HG03521 (cell line): ENCODE measurements around the gene ST6GALNAC3.
A peak's percentile ranks its signal among the peaks of the same experiment; 100 is the strongest.
"Not testable (repeated sequence)": the region's sequence is repeated elsewhere in the genome, so short reads cannot be mapped to it uniquely, and the experiment has no call there.

Experiments
- ATAC-seq: cut with Tn5 transposase; IDR thresholded peaks from one replicate; pipeline ENCODE4 v1.9.1; 2021; ENCODE audit warnings: mild to moderate bottlenecking, moderate library complexity; ENCODE audit not compliant: unreplicated experiment

ST6GALNAC3 gene

GRCh38 chr1:76613886-76614285, 539.3 kb downstream of the ST6GALNAC3 start:
- no peak for ATAC-seq

DNA sequence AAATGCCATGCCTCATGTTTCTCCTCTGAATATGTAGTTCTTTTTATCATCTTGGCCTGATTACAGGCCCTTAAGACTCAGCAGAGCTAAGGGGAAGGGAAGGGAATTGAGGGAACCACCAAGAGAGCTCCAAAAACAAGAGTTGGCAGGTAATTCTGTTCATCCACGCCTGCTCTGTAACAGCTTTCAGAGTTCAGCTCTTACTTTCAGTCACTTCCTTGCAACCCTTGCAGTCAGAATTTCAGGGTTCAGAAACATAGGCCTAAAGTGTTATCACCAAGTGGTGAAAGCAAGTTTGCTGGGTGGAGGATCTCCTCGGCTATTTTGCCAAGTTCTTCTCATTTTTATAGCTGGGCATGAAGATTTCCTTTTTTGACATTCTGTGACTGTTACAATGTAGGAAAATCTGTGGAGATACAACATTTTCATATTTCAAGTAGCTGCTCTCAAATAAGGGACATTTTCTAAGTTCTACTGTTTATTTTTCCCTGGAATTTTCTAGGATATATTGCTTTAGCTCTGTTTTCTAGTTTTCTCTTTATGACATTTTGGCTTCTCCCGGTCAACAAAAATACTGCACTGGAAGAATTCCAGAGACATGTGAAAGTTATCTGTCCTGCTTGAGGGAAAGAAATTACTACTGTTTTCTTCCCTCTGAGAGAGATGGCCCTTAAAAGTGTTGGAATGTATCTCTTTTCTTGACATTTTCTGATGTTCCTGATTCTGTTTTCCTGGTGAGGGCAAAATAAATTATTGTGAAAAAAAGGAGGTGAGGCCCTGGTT, 540.9 kb downstream of the ST6GALNAC3 start:
- ATAC-seq, result no peak

DNA sequence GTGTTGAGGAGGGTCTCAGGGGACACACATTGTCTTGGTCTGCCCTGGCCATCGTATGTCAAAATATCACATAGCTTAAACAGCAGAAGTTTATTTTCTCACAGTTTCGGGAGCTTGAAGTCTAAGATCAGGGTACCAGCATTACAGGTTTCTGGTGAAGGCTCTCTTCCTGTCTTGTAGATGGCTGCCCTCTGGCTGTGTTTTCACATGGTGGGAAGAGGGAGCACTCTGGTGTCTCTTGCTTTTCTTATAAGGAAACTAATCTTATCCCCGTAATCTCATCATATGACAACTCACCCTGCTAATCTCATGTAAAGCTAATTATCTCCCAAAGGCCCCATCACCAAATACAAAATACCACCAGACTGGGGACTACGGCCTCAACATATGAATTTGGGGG, 545.8 kb downstream of the ST6GALNAC3 start:
- ATAC-seq, result no peak

DNA sequence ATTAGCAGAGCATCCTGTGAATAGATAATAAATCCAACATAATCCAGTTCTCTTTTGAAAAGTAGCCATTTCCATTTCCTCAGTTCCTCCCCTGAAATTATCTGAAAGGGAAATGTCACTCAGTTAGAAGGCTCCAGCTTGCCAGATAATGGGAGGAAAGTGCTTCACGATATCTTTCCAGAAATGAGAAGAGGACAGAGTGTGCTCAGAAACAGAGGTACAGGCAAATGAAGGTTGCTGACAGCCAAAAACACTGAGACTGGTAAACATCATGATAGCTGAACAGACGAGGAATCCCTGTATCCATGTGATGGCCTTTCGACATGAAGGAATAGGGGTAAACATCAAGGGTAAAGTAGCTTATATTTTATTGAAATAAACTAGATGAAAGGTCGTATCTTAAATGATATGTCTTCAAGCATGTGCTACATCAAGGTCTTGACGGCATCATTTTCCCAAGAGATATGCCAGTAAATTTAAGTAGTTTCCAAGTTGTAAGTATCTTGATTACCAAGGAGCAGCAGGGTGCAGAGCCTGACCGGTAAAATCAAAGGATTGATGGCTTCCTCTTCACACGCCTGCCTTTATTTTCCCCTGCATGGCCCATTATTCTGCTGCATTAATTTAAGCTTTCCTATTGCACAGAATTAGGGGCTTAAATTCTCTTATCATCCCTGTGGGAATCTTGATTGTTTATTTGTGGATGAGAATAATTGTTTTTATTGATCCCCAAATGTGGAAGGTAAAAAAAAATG, 548.4 kb downstream of the ST6GALNAC3 start:
- ATAC-seq, result no peak

DNA sequence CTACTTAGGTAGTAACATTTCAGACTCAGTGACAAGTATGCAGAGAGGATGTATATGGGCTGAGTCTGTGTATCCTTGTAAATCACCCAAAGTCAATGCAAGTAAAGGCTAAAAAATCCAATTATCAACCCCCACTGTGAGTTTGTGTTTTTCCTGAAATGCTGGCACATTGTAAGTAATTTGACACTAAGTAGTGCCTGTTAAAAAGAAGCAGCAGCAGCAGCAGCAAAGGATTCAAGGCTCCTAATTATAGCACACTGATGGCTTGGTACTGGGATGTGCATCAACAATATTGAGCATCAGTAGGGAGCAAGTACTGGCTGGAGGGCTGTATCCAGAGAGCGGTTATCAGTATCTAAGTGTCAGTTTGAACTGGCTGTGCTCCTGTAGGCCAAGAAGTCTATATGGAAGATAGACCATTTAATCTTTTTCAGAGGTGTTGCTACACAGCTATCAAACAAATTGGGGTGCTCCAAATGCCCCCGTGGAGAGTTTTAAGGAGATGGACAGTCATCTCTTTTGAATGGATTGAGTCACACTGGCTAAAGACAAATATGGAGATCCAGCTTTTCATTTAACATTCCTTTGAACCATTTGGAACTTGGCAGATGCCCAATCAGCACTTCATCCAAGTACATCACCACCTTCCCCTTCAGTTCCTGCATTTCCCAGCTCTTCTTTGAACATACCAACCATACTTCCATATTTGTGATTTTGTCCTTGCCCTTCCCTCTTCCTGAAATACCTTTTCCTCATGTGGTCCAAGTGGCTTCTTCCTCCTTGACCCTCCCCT, 551.5 kb downstream of the ST6GALNAC3 start:
- ATAC-seq, result no peak

GRCh38 chr1:76627498-76627897, 553.0 kb downstream of the ST6GALNAC3 start:
- no peak for ATAC-seq

GRCh38 chr1:76627901-76628300, 553.4 kb downstream of the ST6GALNAC3 start:
- no peak for ATAC-seq

- ATAC-seq, result no peak
Observed at GRCh38 chr1:76632136-76632535, 557.6 kb downstream of the ST6GALNAC3 start.

DNA sequence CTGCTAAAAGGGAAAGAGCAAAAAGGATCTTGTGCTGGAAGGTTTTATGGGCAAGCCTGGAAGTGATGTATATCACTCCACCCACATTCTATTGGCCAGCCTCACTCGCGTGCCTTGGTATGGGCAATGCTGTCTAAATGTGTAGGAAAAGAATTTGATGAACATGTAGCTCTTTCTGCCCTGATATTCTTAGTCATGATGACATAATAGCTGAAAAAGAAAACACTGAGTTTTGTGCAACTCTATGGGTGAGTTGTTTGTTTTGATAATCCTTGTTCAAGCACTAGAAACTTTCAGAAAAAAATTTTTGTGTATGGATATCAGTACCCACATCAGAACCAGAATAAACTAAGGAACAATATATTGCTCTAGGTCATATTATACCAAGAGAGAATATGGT, 561.2 kb downstream of the ST6GALNAC3 start:
- ATAC-seq, result no peak

GRCh38 chr1:76639181-76639580, 564.6 kb downstream of the ST6GALNAC3 start:
- no peak for ATAC-seq

GRCh38 chr1:76640092-76640491, 565.5 kb downstream of the ST6GALNAC3 start:
- no peak for ATAC-seq

DNA sequence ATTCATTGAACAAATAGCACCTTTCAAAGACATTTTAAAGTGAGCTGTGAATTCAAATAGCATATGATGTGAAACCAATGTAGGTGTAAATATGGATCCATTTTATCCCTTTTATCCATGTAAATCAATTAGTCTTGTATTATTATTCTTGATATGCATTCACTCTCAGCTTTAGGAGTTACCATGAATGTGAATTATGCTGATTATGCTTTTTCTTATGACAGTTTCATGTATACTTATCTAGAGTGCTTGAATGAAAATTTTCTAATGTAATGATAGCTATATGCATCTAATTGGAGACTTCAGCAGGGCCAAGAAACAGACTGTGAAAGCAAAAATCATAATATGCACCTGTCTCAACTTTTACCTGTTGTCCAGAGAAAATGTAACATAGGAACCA, 566.2 kb downstream of the ST6GALNAC3 start:
- no peak for ATAC-seq

- no peak for ATAC-seq
Observed at GRCh38 chr1:76644139-76644538, 569.6 kb downstream of the ST6GALNAC3 start.

- not testable (repeated sequence) for ATAC-seq
Observed at GRCh38 chr1:76652860-76653259, 578.3 kb downstream of the ST6GALNAC3 start.

DNA sequence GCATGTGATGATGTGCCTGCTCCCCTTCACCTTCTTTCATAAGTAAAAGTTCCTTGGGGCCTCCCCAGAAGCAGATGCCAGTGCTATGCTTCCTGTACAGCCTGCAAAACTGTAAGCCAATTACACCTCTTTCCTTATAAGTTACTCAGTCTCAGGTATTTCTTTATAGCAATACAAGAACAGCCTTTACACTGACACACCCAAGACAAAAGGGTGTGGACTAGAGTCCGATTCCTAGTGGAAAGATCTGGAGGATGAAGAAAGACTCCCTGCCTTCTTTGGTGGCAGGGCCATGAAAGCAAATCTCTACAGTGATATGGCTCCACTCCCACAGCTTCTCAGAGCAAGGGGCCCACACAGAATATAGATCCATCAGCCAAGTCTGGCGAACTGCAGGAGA, 583.1 kb downstream of the ST6GALNAC3 start:
- ATAC-seq, result no peak

DNA sequence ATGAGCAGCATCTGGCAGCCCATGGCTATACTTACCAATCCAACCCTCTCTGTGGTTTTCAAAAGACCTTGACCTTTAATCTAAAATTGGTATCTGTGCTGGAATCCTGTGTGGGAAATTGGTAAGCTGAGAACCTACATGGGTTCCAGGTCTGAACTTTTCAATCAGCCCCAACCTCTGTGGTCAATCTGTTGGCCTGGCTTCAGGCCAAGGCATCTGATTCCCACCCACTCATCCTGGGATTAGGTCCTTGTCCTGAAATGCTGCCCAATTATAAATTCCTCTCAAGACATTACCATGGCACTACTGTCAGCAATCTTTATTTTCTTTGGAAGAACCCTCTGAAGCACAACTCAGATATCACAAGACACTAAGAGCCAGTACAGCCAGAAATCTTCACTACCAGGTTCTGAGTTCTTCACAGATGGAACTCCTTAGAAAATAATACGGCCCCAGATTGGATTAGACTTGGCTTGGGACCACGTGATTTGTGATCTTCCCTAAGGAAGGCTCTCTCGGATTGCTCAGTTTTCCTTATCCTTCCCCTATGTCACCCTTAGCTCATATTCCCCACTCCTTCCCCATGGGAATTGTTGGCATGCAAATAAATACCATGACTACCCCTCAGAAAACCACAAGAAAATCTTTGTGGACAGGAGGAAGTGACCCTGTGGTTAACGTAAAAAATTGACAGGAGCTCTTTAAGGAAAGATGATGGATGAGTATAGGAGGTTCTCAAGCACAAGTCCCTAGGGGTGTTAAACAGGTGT, 584.8 kb downstream of the ST6GALNAC3 start:
- no peak for ATAC-seq

DNA sequence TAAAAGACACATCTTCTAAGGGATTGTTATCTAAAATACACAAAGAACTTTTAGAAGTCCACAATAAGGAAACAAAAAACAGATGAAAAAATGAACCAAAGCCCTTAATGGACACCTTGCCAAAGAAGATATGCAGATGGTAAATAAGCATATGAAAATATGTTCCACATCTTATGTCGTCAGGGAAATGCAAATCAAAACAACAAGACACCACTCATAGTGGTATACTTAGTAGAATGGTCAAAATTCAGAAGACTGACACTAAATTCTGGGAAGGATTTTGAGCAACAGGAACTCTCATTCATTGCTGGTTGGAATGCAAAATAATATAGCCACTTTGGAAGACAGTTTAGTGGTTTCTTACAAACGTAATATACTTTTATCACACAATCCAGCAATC, 587.0 kb downstream of the ST6GALNAC3 start:
- no peak for ATAC-seq

DNA sequence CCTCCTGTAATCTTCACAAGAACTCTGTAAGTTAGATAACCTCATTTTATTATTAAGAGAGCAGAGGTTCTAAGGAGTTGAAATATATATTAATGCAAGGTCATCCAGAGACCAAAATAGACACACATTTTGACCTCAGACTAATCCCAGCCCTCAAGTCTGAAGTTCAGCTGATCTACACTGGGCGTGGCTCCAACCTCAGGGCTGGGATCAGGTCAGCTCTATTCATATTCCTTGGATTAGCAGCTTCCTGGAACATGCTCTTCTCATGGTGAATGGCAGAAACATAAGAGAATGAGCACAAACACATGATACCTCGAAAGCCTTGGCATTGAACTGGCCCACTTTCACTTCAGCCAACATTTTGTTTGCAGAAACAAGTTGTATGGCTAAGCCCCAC, 592.0 kb downstream of the ST6GALNAC3 start:
- ATAC-seq, result no peak

GRCh38 chr1:76668046-76668445, 593.5 kb downstream of the ST6GALNAC3 start:
- ATAC-seq, result peak; percentile 78

GRCh38 chr1:76669131-76669530, 594.6 kb downstream of the ST6GALNAC3 start:
- ATAC-seq, result no peak
